Activated naive CD8-positive, alpha-beta T cell treated with anti-CD3 and anti-CD28 coated beads, Interleukin-2, amount 50 U/mL, for 24 hours (primary cell): Measurements from ENCODE around the gene CACNA1S.

Experiments
- ATAC-seq: fragments of 150-1000 bp; cut with Tn5 transposase; one replicate; pipeline ENCODE4 v1.10.0; 2021
- DNase-seq: peaks from one replicate; pipeline ENCODE4 v3.0.0; 2021
- H3K27ac Mint-ChIP-seq: one replicate; pipeline ENCODE4 v1.8.0; 2021; ENCODE audit warnings: mild to moderate bottlenecking, mixed read lengths
- H3K27me3 Mint-ChIP-seq: one replicate; pipeline ENCODE4 v1.8.0; 2021; ENCODE audit warnings: mixed read lengths
- H3K36me3 Mint-ChIP-seq: one replicate; pipeline ENCODE4 v1.8.0; 2021; ENCODE audit warnings: low read depth, mixed read lengths
- H3K4me1 Mint-ChIP-seq: one replicate; pipeline ENCODE4 v1.8.0; 2021; ENCODE audit warnings: mixed read lengths
- H3K4me3 Mint-ChIP-seq: one replicate; pipeline ENCODE4 v1.8.0; 2021; ENCODE audit warnings: mild to moderate bottlenecking, moderate library complexity, mixed read lengths
- H3K9me3 Mint-ChIP-seq: one replicate; pipeline ENCODE4 v1.8.0; 2021; ENCODE audit warnings: mixed read lengths

The CACNA1S gene

DNA sequence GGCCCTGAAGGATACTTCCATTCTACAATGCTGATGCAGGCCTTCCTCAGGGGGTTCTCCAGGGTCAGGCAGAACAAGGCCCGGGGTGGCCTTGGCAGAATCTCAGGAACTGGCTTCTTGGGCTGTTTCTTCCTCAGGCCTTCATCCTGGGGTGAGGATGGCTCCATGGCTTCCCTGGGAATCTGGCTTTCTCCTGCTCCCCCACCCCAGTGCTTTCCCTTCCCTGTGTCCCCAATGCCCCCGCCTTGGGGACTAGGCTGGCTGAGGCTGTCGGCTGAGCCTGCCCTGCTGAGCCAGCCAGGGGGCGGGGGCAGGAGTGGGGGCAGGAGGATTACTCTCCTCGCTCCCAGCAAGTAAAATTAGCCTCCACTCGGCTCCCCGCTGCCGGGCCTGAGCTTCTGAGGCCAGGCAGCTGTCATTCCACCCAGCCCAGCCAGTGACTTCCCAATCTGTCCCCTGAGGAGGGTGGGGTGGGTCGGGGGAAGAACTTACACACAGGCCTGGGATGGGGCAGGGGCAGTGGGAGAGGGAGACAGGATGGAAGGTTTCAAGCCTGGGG, at the start of gene CACNA1S:
CACNA1S (minus strand) TSS at position 254 of the 559 bp plus-strand sequence; CDS start at position 167, 87 bp downstream.
- ATAC-seq (no peak), DNase-seq (no peak)
- H3K36me3 Mint-ChIP-seq, result no peaks in the 10 kb centered on the region
- no peak within 1 kb of the TSS for H3K4me3 Mint-ChIP-seq
- peaks cover 12% of the 10 kb centered on the region for H3K4me1 Mint-ChIP-seq
- H3K27me3 Mint-ChIP-seq, result no peaks in the 10 kb centered on the region
- H3K27ac Mint-ChIP-seq, result no peak within 1 kb of the TSS
- H3K9me3 Mint-ChIP-seq, result no peaks in the 10 kb centered on the region

- ATAC-seq, result no peak
- Mint-ChIP-seq H3K36me3 (no peaks in the 10 kb centered on the region), H3K9me3 (no peaks in the 10 kb centered on the region), H3K4me1 (peaks cover 13% of the 10 kb centered on the region), H3K4me3 (no peak overlapping the region), H3K27me3 (peaks cover 15% of the 10 kb centered on the region), H3K27ac (no peak overlapping the region)
- DNase-seq, result no peak
These were observed 45.7 kb upstream of the CACNA1S start for GRCh38 chr1:201157949-201158348.

- peaks cover 17% of the 10 kb centered on the region for H3K4me1 Mint-ChIP-seq
- H3K4me3 Mint-ChIP-seq, result no peak overlapping the region
- no peak overlapping the region for H3K27ac Mint-ChIP-seq
- ATAC-seq (no peak), DNase-seq (no peak)
- no peaks in the 10 kb centered on the region for H3K9me3 Mint-ChIP-seq
- H3K27me3 Mint-ChIP-seq, result peaks cover 15% of the 10 kb centered on the region
- H3K36me3 Mint-ChIP-seq, result no peaks in the 10 kb centered on the region
These were observed 44.6 kb upstream of the CACNA1S start for GRCh38 chr1:201156819-201157218.

DNA sequence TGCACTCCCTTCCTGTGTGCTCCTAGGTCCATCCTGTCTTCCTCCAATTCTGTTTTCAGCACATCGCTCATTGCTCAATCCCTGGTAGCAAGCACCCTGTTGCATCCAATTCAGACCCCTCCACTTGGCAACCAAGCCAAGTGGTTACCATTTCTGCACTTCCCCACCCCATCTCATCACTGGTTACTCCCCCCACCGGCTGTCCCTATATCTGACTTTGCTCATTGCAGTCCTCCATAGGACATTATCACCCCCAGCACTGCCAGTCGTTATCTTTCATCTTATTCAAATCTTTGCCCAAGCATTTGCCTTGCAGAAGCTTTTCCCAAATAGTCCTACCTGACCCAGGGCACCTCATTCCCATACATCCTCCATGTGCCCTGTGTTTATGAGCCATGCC, 44.1 kb upstream of the CACNA1S start:
- H3K27ac Mint-ChIP-seq, result no peak overlapping the region
- ATAC-seq (no peak), DNase-seq (no peak)
- peaks cover 17% of the 10 kb centered on the region for H3K4me1 Mint-ChIP-seq
- H3K27me3 Mint-ChIP-seq, result peaks cover 15% of the 10 kb centered on the region
- H3K4me3 Mint-ChIP-seq, result no peak overlapping the region
- no peaks in the 10 kb centered on the region for H3K9me3 Mint-ChIP-seq
- H3K36me3 Mint-ChIP-seq, result no peaks in the 10 kb centered on the region

- Mint-ChIP-seq H3K9me3 (no peaks in the 10 kb centered on the region), H3K4me1 (peaks cover 17% of the 10 kb centered on the region), H3K27ac (no peak overlapping the region), H3K36me3 (peaks cover 4% of the 10 kb centered on the region), H3K27me3 (peaks cover 13% of the 10 kb centered on the region), H3K4me3 (no peak overlapping the region)
- DNase-seq, result no peak
- ATAC-seq, result no peak
These were observed 43.1 kb upstream of the CACNA1S start for GRCh38 chr1:201155354-201155753.

GRCh38 chr1:201154389-201155165, 42.4 kb upstream of the CACNA1S start, which contains the start of gene TMEM9:
TMEM9 (minus strand) TSS chr1:201154474; CDS start chr1:201153923, 551 bp downstream.
- peaks cover 4% of the 10 kb centered on the region for H3K36me3 Mint-ChIP-seq
- peaks cover 11% of the 10 kb centered on the region for H3K27me3 Mint-ChIP-seq
- ATAC-seq, result peak; percentile 92
- H3K4me1 Mint-ChIP-seq, result peaks cover 17% of the 10 kb centered on the region
- H3K4me3 Mint-ChIP-seq, result peak within 1 kb of the TSS; percentile 81
- peak within 1 kb of the TSS; percentile 67 for H3K27ac Mint-ChIP-seq
- peak; percentile 99 for DNase-seq
- no peaks in the 10 kb centered on the region for H3K9me3 Mint-ChIP-seq

DNA sequence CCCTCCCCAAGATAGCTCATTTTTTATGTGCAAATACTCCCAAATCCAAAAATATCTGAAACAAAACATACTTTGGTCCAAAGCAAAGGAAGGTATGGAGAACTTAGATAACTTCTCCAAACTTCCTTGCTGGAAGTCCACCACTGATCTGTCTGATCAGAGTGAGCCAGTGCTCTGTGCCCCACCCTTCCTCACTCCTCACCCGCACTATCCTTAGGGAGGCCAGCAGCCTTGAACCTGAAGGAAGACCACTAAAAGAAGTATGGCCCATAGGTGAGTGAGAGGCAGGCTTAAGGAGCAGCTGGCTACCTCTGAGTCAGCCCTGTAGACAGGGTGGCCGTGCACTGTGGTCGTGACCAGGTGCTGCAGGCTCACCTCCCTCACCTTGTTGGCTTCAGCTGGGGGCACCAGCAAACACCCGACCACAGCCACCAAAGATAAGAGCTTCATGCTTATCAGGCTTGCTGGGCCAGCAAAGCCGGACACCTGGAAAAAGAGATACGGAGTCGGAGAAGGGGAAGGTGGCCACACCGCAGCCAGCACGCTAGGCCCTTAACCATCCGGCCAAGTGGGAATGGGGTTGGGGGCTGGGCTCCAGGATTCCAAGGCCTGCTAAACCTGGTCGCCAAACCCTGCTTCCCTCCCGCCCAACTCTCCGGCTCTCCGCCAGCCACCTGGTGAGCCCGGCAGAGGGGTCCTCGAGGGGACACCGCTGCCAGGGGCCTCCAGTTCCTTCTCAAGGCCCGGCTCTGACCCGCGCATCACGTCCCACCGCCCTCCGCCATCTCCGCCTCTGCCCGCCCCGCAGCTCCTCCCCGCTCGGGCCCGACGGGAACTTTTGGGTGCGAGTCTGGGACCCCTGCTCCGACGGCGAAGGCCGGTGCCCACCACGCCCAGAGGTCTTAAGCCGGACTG, 41.5 kb upstream of the CACNA1S start:
- Mint-ChIP-seq H3K9me3 (no peaks in the 10 kb centered on the region), H3K27ac (peak overlapping the region; percentile 67), H3K27me3 (peaks cover 11% of the 10 kb centered on the region), H3K4me1 (peaks cover 17% of the 10 kb centered on the region), H3K4me3 (peak overlapping the region; percentile 81), H3K36me3 (peaks cover 6% of the 10 kb centered on the region)
- ATAC-seq (peak; percentile 80), DNase-seq (no peak)

GRCh38 chr1:201149400-201149799, 37.2 kb upstream of the CACNA1S start:
- H3K36me3 Mint-ChIP-seq, result peaks cover 8% of the 10 kb centered on the region
- no peaks in the 10 kb centered on the region for H3K9me3 Mint-ChIP-seq
- no peak overlapping the region for H3K27ac Mint-ChIP-seq
- DNase-seq (no peak), ATAC-seq (no peak)
- H3K4me1 Mint-ChIP-seq, result peaks cover 12% of the 10 kb centered on the region
- H3K27me3 Mint-ChIP-seq, result no peaks in the 10 kb centered on the region
- no peak overlapping the region for H3K4me3 Mint-ChIP-seq

- DNase-seq (no peak), ATAC-seq (no peak)
- peaks cover 13% of the 10 kb centered on the region for H3K36me3 Mint-ChIP-seq
- H3K9me3 Mint-ChIP-seq, result no peaks in the 10 kb centered on the region
- peaks cover under 1% of the 10 kb centered on the region for H3K4me1 Mint-ChIP-seq
- H3K27me3 Mint-ChIP-seq, result no peaks in the 10 kb centered on the region
- H3K4me3 Mint-ChIP-seq, result no peak overlapping the region
- H3K27ac Mint-ChIP-seq, result no peak overlapping the region
These were observed 35.3 kb upstream of the CACNA1S start for GRCh38 chr1:201147396-201148015.

- ATAC-seq (no peak), DNase-seq (no peak)
- H3K4me1 Mint-ChIP-seq, result no peaks in the 10 kb centered on the region
- peaks cover 13% of the 10 kb centered on the region for H3K36me3 Mint-ChIP-seq
- H3K9me3 Mint-ChIP-seq, result no peaks in the 10 kb centered on the region
- no peaks in the 10 kb centered on the region for H3K27me3 Mint-ChIP-seq
- H3K27ac Mint-ChIP-seq, result no peak overlapping the region
- no peak overlapping the region for H3K4me3 Mint-ChIP-seq
These were observed 34.6 kb upstream of the CACNA1S start for GRCh38 chr1:201146626-201147390.

DNA sequence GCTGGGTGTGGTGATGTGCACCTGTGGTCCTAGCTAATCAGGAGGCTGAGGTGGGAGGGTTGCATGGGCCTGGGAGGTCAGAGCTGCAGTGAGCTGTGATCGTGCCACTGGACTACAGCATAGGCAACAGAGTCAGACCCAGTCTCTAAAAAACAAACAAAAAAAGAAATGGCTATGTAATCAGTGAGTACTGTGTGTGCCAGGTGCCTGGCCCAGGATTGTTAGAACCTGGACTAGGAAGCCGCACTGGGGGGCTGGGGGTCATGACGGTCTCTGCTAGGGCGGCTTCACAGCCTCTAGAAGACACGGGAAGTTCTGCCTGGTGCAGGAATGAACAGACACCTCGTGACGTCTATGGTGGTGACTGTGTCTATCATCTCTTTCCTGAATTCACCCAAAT, 33.6 kb upstream of the CACNA1S start:
- no peaks in the 10 kb centered on the region for H3K27me3 Mint-ChIP-seq
- H3K27ac Mint-ChIP-seq, result no peak overlapping the region
- ATAC-seq, result no peak
- no peaks in the 10 kb centered on the region for H3K4me1 Mint-ChIP-seq
- no peak overlapping the region for H3K4me3 Mint-ChIP-seq
- no peaks in the 10 kb centered on the region for H3K9me3 Mint-ChIP-seq
- H3K36me3 Mint-ChIP-seq, result peaks cover 11% of the 10 kb centered on the region
- no peak for DNase-seq

GRCh38 chr1:201145132-201145531, 32.9 kb upstream of the CACNA1S start:
- Mint-ChIP-seq H3K27ac (no peak overlapping the region), H3K4me3 (no peak overlapping the region), H3K4me1 (no peaks in the 10 kb centered on the region), H3K36me3 (peaks cover 9% of the 10 kb centered on the region), H3K9me3 (no peaks in the 10 kb centered on the region), H3K27me3 (no peaks in the 10 kb centered on the region)
- ATAC-seq (no peak), DNase-seq (no peak)

- ATAC-seq, result no peak
- Mint-ChIP-seq H3K4me3 (no peak overlapping the region), H3K27me3 (no peaks in the 10 kb centered on the region), H3K36me3 (peaks cover 9% of the 10 kb centered on the region), H3K9me3 (no peaks in the 10 kb centered on the region), H3K4me1 (no peaks in the 10 kb centered on the region), H3K27ac (no peak overlapping the region)
- no peak for DNase-seq
These were observed 32.5 kb upstream of the CACNA1S start for GRCh38 chr1:201144701-201145100.
